Gastroesophageal sphincter (tissue), 4 donors: ENCODE results near the gene GORAB. TPM values are rescaled to one million over a fixed set of nuclear protein-coding genes. Genes with fewer than 3 reads are reported as not detected.

Source experiments
- ATAC-seq: fragments of 150-250 bp; one replicate; pipeline ENCODE4 v1.9.1; 2016; ENCODE audit warnings: mild to moderate bottlenecking, moderate library complexity
- H3K27ac ChIP-seq, 4 donors: fragments of 200-600 bp; sonication (generic) in 3 of 4; 1 replicate in 3 of 4; 2 replicates in 1 of 4; pipeline ENCODE4 v1.5.1; 2016 to 2019
- H3K27me3 ChIP-seq: fragments of 200-600 bp; sonication (generic); one replicate; pipeline ENCODE4 v1.5.1; 2019
- H3K36me3 ChIP-seq, 2 donors: fragments of 200-600 bp; sonication (generic); one replicate each; pipeline ENCODE4 v1.5.1; 2019; ENCODE audit warnings: control low read depth in 1 of 2
- H3K4me1 ChIP-seq, 3 donors: fragments of 200-600 bp; sonication (generic); 1 replicate in 2 of 3; 2 replicates in 1 of 3; pipeline ENCODE4 v1.5.1; 2016 to 2019; ENCODE audit warnings: control low read depth in 2 of 3
- H3K4me3 ChIP-seq, 2 donors: fragments of 200-600 bp; sonication (generic); one replicate each; pipeline ENCODE4 v1.5.1; 2019; ENCODE audit warnings: mild to moderate bottlenecking in 1 of 2, moderate library complexity in 1 of 2
- H3K9me3 ChIP-seq, 3 donors: fragments of 200-600 bp; sonication (generic); one replicate each; pipeline ENCODE4 v1.5.1; 2017 to 2019; ENCODE audit warnings: control low read depth in 2 of 3
- CTCF ChIP-seq, 4 experiments: fragments of 200-600 bp in 2 of 4; fragments of 450-650 bp in 2 of 4; sonication (generic) in 1 of 4; IDR thresholded peaks; one replicate each; pipeline ENCODE4 v1.5.1; 2017 to 2019; ENCODE audit warnings: antibody characterized with exemption in 4 of 4, mild to moderate bottlenecking in 2 of 4, moderate library complexity in 2 of 4
- EP300 ChIP-seq: sonication (generic); formaldehyde crosslinking; IDR thresholded peaks from one replicate; pipeline ENCODE4 v1.6.1; 2017; ENCODE audit warnings: antibody characterized with exemption, mild to moderate bottlenecking
- POLR2A ChIP-seq, 2 donors: fragments of 450-650 bp; IDR thresholded peaks; one replicate each; pipeline ENCODE4 v1.6.1; 2017; ENCODE audit warnings: antibody characterized with exemption in 2 of 2, mild to moderate bottlenecking in 2 of 2, moderate library complexity in 1 of 2
- POLR2AphosphoS5 ChIP-seq: sonication (generic); formaldehyde crosslinking; IDR thresholded peaks from one replicate; pipeline ENCODE4 v1.6.1; 2017; ENCODE audit warnings: antibody characterized with exemption
- WGBS, 2 donors: methylation state at CpG; one replicate each; pipeline ENCODE4 v1.1.5; 2018; ENCODE audit warnings: low coverage in 1 of 2; 5-methylcytosine and 5-hydroxymethylcytosine counted together
- total RNA-seq, 4 donors: library from RNA; depleted of rRNA; stranded (reverse); fragments of >200 nt; gene quantifications; one replicate each; pipeline ENCODE4 v1.1.0, GENCODE V29; 2016

Gene GORAB
- total RNA-seq, 4 donors from 2014 or later = 5.9 to 18.0 (median 8.8) TPM

- Histone ChIP-seq H3K9me3 (no peaks in the 10 kb centered on the region), H3K27me3 (no peaks in the 10 kb centered on the region), H3K4me1 (peaks cover 0 to 23% (median 11%) of the 10 kb centered on the region in 3 donors), H3K27ac (no peak overlapping the region), H3K4me3 (no peak overlapping the region), H3K36me3 (peaks cover 0 to 32% of the 10 kb centered on the region in 2 donors)
- 86 to 87% methylated on average over 1 of the region's 1 CpG for WGBS, 2 donors
- TF ChIP-seq EP300 = no peak
- TF ChIP-seq POLR2AphosphoS5 = no peak
- TF ChIP-seq POLR2A (IDR thresholded peaks at IDR 0.05) = no peak
- TF ChIP-seq CTCF (IDR thresholded peaks at IDR 0.05) = no peak
- no peak for ATAC-seq
Observed at GRCh38 chr1:170536924-170537551, 5.1 kb downstream of the GORAB start.

- Histone ChIP-seq H3K4me1 (peaks cover 0 to 19% (median 11%) of the 10 kb centered on the region in 3 donors), H3K36me3 (peaks cover 0 to 41% of the 10 kb centered on the region in 2 donors), H3K27me3 (no peaks in the 10 kb centered on the region), H3K27ac (no peak overlapping the region), H3K9me3 (no peaks in the 10 kb centered on the region), H3K4me3 (no peak overlapping the region)
- no peak for ATAC-seq
- TF ChIP-seq POLR2AphosphoS5 (no peak), EP300 (no peak), POLR2A (IDR thresholded peaks at IDR 0.05) (no peak), CTCF (IDR thresholded peaks at IDR 0.05) (no peak)
Observed at GRCh38 chr1:170537798-170538503, 6.0 kb downstream of the GORAB start.

- no peaks in the 10 kb centered on the region for H3K9me3 ChIP-seq
- TF ChIP-seq POLR2AphosphoS5 (no peak), CTCF (IDR thresholded peaks at IDR 0.05) (no peak), EP300 (no peak), POLR2A (IDR thresholded peaks at IDR 0.05) (no peak)
- peaks cover 0 to 11% (median 8%) of the 10 kb centered on the region in 3 donors for H3K4me1 ChIP-seq
- peaks cover 0 to 48% of the 10 kb centered on the region in 2 donors for H3K36me3 ChIP-seq
- ATAC-seq = no peak
- no peak overlapping the region for H3K4me3 ChIP-seq
- H3K27me3 ChIP-seq = no peaks in the 10 kb centered on the region
- no peak overlapping the region for H3K27ac ChIP-seq
Observed at GRCh38 chr1:170538687-170539086, 6.7 kb downstream of the GORAB start.

GRCh38 chr1:170539154-170539553 lies 7.2 kb downstream of the GORAB start:
- Histone ChIP-seq H3K27ac (no peak overlapping the region), H3K4me3 (no peak overlapping the region), H3K36me3 (peaks cover 0 to 53% of the 10 kb centered on the region in 2 donors), H3K9me3 (no peaks in the 10 kb centered on the region), H3K4me1 (peaks cover 0 to 8% (median 8%) of the 10 kb centered on the region in 3 donors), H3K27me3 (no peaks in the 10 kb centered on the region)
- no peak for ATAC-seq
- no peak for TF ChIP-seq POLR2AphosphoS5
- no peak for TF ChIP-seq POLR2A (IDR thresholded peaks at IDR 0.05)
- TF ChIP-seq EP300 = no peak
- TF ChIP-seq CTCF (IDR thresholded peaks at IDR 0.05) = no peak
- 88 to 91% methylated on average over 3 to 9 of the region's 9 CpGs for WGBS, 2 donors

GRCh38 chr1:170544624-170545023 lies 12.7 kb downstream of the GORAB start:
- no peaks in the 10 kb centered on the region for H3K4me1 ChIP-seq
- no peak for ATAC-seq
- TF ChIP-seq EP300 (no peak), CTCF (IDR thresholded peaks at IDR 0.05) (no peak), POLR2AphosphoS5 (no peak), POLR2A (IDR thresholded peaks at IDR 0.05) (no peak)
- peaks cover 2 to 96% of the 10 kb centered on the region in 2 donors for H3K36me3 ChIP-seq
- 97 to 100% methylated on average over 3 to 4 of the region's 4 CpGs for WGBS, 2 donors
- no peaks in the 10 kb centered on the region for H3K9me3 ChIP-seq
- no peak overlapping the region for H3K4me3 ChIP-seq
- no peaks in the 10 kb centered on the region for H3K27me3 ChIP-seq
- no peak overlapping the region for H3K27ac ChIP-seq
